ENCODE data around the gene SUPT16H. TPM values are rescaled to one million over a fixed set of nuclear protein-coding genes. Genes with fewer than 3 reads are reported as not detected.

SUPT16H gene
- polyA plus RNA-seq, 1 of the 3 experiments (the other 2 are of a cell fraction): 53.7 TPM

GRCh38 chr14:21367582-21368144 is 16.2 kb downstream of the SUPT16H start:
- POLR2A ChIA-PET: no interaction called here
- CTCF ChIA-PET: no interaction called here
- H3K36me3 ChIP-seq (replicated peaks in 1 of 2; ENCODE audit: control insufficient read depth in 1 of 2, insufficient read depth in 2 of 2, low read length in 1 of 2): peaks cover 87 to 97% of the 10 kb centered on the region in 2 experiments

GRCh38 chr14:21356511-21356910 is 27.3 kb downstream of the SUPT16H start:
- DNase-seq: no peak
- no peaks in the 10 kb centered on the region for H3K9me2 ChIP-seq
- H2AFZ ChIP-seq (ENCODE audit: low read depth): no peak overlapping the region
- no peak for TF ChIP-seq GABPA (IDR thresholded peaks at IDR 0.05; ENCODE audit: low read depth)
- no peaks in the 10 kb centered on the region for H3K4me1 ChIP-seq (ENCODE audit: control insufficient read depth in 1 of 2, insufficient read depth in 2 of 2, low read depth in 1 of 2, low read length in 1 of 2)
- H3K4me2 ChIP-seq: no peak overlapping the region
- CTCF ChIA-PET: interaction anchor here (1.1 kb wide), 1 partner anchor 9 kb away, joined by 3 read pairs; no protein-coding TSS in a partner anchor
- H3K9ac ChIP-seq: no peak overlapping the region
- no peaks in the 10 kb centered on the region for H3K9me3 ChIP-seq
- H3K4me3 ChIP-seq (ENCODE audit: low read depth in 2 of 2, low read length in 1 of 2): no peak overlapping the region
- no peak overlapping the region for H3K27ac ChIP-seq (ENCODE audit: low read depth in 2 of 2, low read length in 1 of 2)
- no peaks in the 10 kb centered on the region for H4K20me1 ChIP-seq (ENCODE audit: insufficient read depth)
- peaks cover 4% of the 10 kb centered on the region for H3F3A ChIP-seq (replicated peaks; ENCODE audit: insufficient read depth)
- 100% methylated on average over 4 of the region's 4 CpGs for WGBS (ENCODE audit: low lambda C conversion rate)
- H3K27me3 ChIP-seq (ENCODE audit: insufficient read depth): no peaks in the 10 kb centered on the region
- POLR2A ChIA-PET: no interaction called here
- peaks cover 83 to 84% of the 10 kb centered on the region in 2 experiments for H3K36me3 ChIP-seq (replicated peaks in 1 of 2; ENCODE audit: control insufficient read depth in 1 of 2, insufficient read depth in 2 of 2, low read length in 1 of 2)
- no peaks in the 10 kb centered on the region for H3K79me2 ChIP-seq (ENCODE audit: insufficient read depth)

More at GRCh38 chr14:21367582-21368144, 16.2 kb downstream of the SUPT16H start:
- H2AFZ ChIP-seq (ENCODE audit: low read depth): no peak overlapping the region
- no peaks in the 10 kb centered on the region for H4K20me1 ChIP-seq (ENCODE audit: insufficient read depth)
- H3K27ac ChIP-seq (ENCODE audit: low read depth in 2 of 2, low read length in 1 of 2): no peak overlapping the region
- no peaks in the 10 kb centered on the region for H3K4me1 ChIP-seq (ENCODE audit: control insufficient read depth in 1 of 2, insufficient read depth in 2 of 2, low read depth in 1 of 2, low read length in 1 of 2)
- WGBS (ENCODE audit: low lambda C conversion rate): 95% methylated on average over 6 of the region's 6 CpGs
- no peak for TF ChIP-seq JUND (IDR thresholded peaks at IDR 0.05)
- no peak for TF ChIP-seq REST (IDR thresholded peaks at IDR 0.05; ENCODE audit: low read depth, low read length)
- TF ChIP-seq SIN3A (IDR thresholded peaks at IDR 0.05; ENCODE audit: borderline replicate concordance, low read depth, low read length): no peak
- no peak for TF ChIP-seq MEF2A (IDR thresholded peaks at IDR 0.05; ENCODE audit: borderline replicate concordance, low read depth)
- H3K4me2 ChIP-seq: no peak overlapping the region
- peaks cover 15% of the 10 kb centered on the region; the same call in 1 of the 2 replicates for H3K79me2 ChIP-seq (ENCODE audit: insufficient read depth)
- H3K4me3 ChIP-seq (ENCODE audit: low read depth in 2 of 2, low read length in 1 of 2): no peak overlapping the region
- peaks cover 4% of the 10 kb centered on the region for H3F3A ChIP-seq (replicated peaks; ENCODE audit: insufficient read depth)
- no peak overlapping the region for H3K9ac ChIP-seq
- no peaks in the 10 kb centered on the region for H3K27me3 ChIP-seq (ENCODE audit: insufficient read depth)
- H3K9me2 ChIP-seq: no peaks in the 10 kb centered on the region
- DNase-seq: no peak
- no peaks in the 10 kb centered on the region for H3K9me3 ChIP-seq

GRCh38 chr14:21352587-21352986 is 31.2 kb downstream of the SUPT16H start:
- POLR2A ChIA-PET: no interaction called here
- peaks cover 54 to 65% of the 10 kb centered on the region in 2 experiments for H3K36me3 ChIP-seq (replicated peaks in 1 of 2; ENCODE audit: control insufficient read depth in 1 of 2, insufficient read depth in 2 of 2, low read length in 1 of 2)
- 95% methylated on average over 9 of the region's 9 CpGs for WGBS (ENCODE audit: low lambda C conversion rate)

More at GRCh38 chr14:21352587-21352986, 31.2 kb downstream of the SUPT16H start:
- H3F3A ChIP-seq (replicated peaks; ENCODE audit: insufficient read depth): peaks cover 11% of the 10 kb centered on the region
- no peaks in the 10 kb centered on the region for H3K9me3 ChIP-seq
- H2AFZ ChIP-seq (ENCODE audit: low read depth): no peak overlapping the region
- TF ChIP-seq RAD21 (IDR thresholded peaks at IDR 0.05; ENCODE audit: low read length) (no peak), GABPA (IDR thresholded peaks at IDR 0.05; ENCODE audit: low read depth) (no peak), SMC3 (IDR thresholded peaks at IDR 0.05; ENCODE audit: low read depth, low read length) (no peak)
- DNase-seq: no peak
- CTCF ChIA-PET: no interaction called here
- no peaks in the 10 kb centered on the region for H3K4me1 ChIP-seq (ENCODE audit: control insufficient read depth in 1 of 2, insufficient read depth in 2 of 2, low read depth in 1 of 2, low read length in 1 of 2)
- H3K9ac ChIP-seq: no peak overlapping the region
- H3K4me3 ChIP-seq (ENCODE audit: low read depth in 2 of 2, low read length in 1 of 2): no peak overlapping the region
- no peak overlapping the region for H3K27ac ChIP-seq (ENCODE audit: low read depth in 2 of 2, low read length in 1 of 2)
- no peaks in the 10 kb centered on the region for H3K9me2 ChIP-seq
- H3K79me2 ChIP-seq (ENCODE audit: insufficient read depth): no peaks in the 10 kb centered on the region
- H3K4me2 ChIP-seq: no peak overlapping the region
- H4K20me1 ChIP-seq (ENCODE audit: insufficient read depth): no peaks in the 10 kb centered on the region
- H3K27me3 ChIP-seq (ENCODE audit: insufficient read depth): no peaks in the 10 kb centered on the region
